Measurements from ENCODE around the gene ZNF526. TPM values are rescaled to one million over a fixed set of nuclear protein-coding genes. Genes with fewer than 3 reads are reported as not detected.

The ZNF526 gene
- 4.1 TPM for total RNA-seq

- peak; percentile 98 to 99 for DNase-seq (ENCODE audit: low spot score in 2 of 2)
- FAIRE-seq: no peak
These were observed at the start of gene ZNF526 for GRCh38 chr19:42219812-42220750. ZNF526 (plus strand) TSS chr19:42220312; CDS start chr19:42224404, 4,092 bp downstream.

DNA sequence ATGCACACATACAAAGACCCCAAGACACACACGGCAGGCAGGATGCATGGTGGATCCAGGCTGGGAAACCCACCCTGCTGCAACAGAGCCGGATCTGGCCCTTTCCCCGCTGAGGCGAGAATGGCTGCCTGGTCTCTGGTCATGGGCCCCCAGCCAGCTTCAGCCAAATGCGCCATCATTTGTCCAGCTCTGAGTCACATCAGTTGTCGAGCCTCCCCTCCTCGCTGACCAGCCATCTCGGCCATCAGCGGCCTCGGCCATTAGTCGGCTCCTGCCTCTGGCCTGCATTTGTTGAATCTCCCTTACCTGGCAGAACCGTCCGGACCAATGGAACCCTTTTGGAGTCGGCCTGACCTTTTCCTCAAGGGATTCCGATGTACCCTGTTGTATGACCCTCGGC is 49.4 kb upstream of the ZNF526 start:
- no peak for DNase-seq (ENCODE audit: low spot score in 2 of 2)
- FAIRE-seq: no peak

- FAIRE-seq (no peak), DNase-seq (ENCODE audit: low spot score in 2 of 2) (no peak)
These were observed 47.9 kb upstream of the ZNF526 start for GRCh38 chr19:42172261-42172660.

DNA sequence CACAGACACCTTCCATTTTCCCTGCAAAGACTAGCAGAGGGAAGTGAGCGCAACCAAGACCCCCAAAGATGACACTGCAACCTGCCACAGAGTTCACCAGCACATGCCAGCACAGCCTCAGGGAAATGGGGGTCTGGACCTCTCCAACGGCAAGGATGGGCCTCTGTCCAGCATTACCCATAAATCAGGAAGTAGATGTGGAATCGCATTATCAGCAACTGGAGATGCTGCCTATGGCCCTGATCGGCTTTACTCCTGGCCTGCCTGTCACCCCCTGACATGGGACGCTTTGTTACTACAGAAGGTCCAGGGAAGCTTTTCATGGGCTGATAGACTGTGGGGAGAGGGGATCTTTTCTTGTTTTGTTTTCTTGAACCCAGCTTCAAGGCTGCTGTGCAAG is 46.4 kb upstream of the ZNF526 start:
- FAIRE-seq (no peak), DNase-seq (ENCODE audit: low spot score in 2 of 2) (no peak)

GRCh38 chr19:42174188-42174587 is 45.9 kb upstream of the ZNF526 start:
- FAIRE-seq (no peak), DNase-seq (ENCODE audit: low spot score in 2 of 2) (no peak)

DNA sequence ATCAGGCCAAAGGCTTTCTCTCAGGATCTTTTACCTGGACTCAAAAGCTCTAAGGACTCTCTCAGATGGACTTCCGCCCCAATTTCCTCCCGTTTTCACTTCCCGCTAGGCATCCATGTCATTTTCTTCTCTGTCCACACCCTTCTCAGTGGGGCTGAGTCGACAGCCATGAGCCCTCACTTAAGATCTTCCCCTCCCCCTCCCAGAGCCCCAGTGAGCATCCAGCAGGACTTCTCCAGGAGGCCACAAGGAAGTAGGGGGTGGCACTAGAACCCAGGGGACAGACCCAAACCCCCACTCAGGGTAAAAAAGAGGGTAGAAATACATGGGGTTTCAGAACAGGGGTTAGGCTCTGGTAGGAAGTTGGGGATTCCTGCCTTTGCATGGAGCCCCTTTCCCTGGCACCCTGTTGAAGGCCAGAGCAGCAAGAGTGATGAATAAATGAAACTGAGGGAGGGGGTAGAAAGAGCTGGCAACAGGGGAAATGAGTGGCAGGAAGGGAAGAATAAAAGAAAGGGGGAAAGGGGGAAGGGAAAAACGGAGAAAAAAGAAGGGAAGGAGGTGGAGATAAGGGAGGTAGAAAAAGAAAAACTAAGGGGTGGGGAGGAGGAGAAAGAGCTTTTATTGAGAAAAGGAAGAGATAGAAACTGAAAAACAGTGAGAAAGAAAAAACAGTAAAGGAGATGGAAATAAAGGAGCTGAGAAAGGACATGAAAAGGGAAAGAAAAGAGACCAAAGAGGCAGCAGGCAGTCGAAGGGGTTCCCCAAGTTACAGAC is 45.0 kb upstream of the ZNF526 start:
- no peak for DNase-seq (ENCODE audit: low spot score in 2 of 2)
- FAIRE-seq: no peak

DNA sequence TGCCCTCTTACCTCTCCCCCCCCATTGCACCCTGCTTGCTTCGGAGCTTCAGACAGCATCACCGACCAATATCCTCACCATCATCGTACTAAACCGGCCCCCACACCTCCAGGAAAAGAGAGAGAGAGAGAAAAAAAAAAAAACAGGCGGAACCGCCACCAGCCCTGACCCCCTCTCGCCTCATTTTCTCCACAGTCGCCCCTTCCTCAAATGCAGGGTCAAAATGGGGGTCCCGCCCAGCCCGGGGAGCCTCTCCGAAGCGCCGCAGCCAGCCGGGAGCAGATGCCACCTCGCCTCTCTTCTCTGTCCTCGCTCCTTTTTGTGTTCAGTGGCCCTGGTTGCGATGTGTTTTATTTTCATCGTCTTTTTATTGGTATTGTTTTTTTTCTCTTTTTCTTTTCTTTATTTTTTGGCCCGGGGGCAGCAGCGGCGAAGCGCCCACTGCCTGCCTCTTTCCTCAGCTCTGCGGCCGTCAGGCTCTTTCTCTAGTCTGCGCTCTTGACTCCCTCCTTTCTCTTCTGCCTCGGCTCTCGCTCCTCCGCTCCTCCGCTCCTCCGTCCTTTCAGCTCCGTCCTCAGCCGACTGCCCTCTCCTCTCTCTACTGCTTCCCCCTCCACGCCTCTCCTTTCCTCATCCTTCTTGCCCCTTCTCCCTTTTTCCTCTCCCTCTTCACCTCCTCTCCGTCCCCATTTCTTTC is 44.0 kb upstream of the ZNF526 start:
- FAIRE-seq (no peak), DNase-seq (ENCODE audit: low spot score in 2 of 2) (no peak)

- no peak for DNase-seq (ENCODE audit: low spot score in 2 of 2)
- no peak for FAIRE-seq
These were observed 43.5 kb upstream of the ZNF526 start for GRCh38 chr19:42176649-42176989.

DNA sequence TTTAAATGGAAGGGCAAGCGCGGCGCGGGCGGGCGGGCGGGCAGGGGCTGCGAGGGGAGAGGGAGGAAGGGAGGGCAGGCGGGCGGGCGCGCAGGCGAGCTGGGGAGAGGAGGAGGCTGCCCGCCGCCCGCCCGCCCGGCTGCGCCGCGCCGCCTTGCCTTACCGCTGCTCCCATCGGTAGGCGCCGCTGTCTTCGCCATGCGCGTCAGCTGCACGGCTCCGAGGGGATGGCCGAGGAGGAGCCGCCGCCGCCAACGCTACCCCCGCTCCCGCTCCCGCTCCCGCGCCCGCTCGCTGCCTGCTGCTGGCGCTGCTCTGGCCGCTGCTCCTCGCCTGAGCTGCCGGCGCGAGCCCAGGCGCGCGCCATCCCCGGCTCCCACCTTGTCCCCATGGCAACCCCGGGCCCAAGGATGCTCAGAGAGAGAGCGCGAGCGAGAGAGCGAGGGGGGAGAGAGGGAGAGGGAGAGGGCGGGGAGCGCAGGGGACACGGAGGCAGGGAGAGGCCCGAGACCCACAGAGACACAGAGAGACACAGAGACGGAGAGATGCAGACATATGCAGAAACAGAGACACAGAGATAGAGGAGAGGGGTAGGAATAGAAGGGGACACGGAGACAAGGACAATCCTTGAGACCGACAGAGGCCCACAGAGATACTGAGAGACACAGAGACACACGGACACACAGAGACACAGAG is 43.0 kb upstream of the ZNF526 start:
- DNase-seq (ENCODE audit: low spot score in 2 of 2): peak; percentile 74 to 83
- no peak for FAIRE-seq

- FAIRE-seq: no peak
- DNase-seq (ENCODE audit: low spot score in 2 of 2): no peak
These were observed 42.5 kb upstream of the ZNF526 start for GRCh38 chr19:42177686-42178019.

DNA sequence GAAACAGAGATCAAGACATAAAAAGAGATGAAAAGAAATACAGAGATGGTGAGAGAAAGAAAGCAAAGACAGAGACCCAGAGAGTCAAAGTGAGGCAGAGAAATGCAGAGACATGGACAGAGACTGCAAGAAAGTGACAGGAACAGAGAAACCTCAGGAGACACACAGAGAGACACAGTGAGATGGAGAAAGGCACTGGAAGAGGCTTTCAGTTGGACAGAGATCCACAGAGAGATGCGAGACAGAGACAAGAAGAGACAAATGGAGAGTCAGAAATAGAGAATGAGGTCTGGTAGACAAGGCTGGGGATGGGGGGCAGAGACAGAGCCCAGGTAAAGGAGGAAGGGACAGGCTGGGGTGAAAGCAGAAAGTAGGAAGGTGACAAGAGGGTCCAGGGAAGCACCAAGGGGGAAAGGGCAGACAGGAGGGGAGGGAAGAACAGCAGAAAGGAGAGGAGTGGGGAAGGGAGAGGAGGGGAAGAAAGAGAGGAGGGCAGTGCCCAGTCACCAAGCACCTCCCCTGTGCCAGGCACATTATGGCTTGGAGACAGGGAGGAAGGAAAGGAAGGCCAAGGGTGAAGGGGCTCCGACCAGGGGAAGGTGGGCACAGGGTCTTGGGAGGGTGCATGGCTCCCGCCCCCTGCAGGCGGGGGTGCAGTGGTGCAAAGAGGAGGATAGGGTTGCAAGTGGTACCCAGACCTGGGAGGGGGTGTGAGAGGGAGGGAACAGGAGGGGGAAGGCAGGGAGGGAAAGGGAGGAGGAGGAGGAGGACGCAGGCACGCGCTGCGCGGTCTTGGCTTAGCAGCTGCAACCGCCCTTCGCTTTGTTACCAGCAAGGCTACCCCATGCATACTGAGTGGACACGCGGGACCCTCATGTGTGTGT is 41.1 kb upstream of the ZNF526 start:
- no peak for FAIRE-seq
- DNase-seq (ENCODE audit: low spot score in 2 of 2): no peak

- peak in 1 of 2 donors; percentile 74 for DNase-seq (ENCODE audit: low spot score in 2 of 2)
- FAIRE-seq: no peak
These were observed 35.7 kb upstream of the ZNF526 start for GRCh38 chr19:42184401-42184861.

DNA sequence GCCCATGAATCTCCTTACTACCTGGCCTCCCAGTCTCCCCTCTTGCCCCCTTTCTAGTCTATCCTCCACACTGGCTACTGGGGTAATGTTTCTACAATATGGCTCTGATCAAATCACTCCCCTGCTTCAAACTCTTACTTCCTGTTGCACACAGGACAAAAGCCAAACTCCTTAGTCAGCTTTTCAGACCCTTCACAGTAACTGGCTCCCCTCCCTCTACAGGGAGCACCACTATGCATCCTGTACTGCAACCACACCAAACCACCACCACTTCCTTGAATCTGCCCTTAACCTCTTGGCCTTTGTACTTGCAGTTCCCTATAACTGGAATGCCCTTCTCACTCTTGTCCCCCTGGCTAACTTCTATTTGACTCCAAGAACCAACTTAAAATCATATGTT is 34.8 kb upstream of the ZNF526 start:
- FAIRE-seq (no peak), DNase-seq (ENCODE audit: low spot score in 2 of 2) (no peak)

- FAIRE-seq (no peak), DNase-seq (ENCODE audit: low spot score in 2 of 2) (no peak)
These were observed 31.4 kb upstream of the ZNF526 start for GRCh38 chr19:42188665-42189064.

DNA sequence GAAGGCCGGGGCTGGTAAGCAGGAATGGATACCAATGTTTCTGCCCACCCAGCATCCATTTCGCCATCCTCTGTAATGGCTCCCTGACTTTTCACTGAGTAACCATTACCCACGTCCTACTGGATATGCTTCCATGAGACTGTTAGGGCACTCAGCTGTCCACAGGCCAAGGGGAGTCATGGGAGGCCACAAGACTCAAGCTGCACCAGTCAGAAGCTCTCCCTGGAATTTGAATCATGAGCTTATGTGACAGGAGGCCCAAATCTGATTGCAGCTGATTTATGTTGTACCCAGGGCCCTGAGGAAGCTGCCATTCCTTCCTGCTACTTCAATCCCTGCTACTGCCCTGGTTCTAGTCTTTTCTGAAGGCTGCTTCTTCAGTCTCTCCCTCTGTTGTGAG is 31.0 kb upstream of the ZNF526 start:
- no peak for FAIRE-seq
- no peak for DNase-seq (ENCODE audit: low spot score in 2 of 2)

DNA sequence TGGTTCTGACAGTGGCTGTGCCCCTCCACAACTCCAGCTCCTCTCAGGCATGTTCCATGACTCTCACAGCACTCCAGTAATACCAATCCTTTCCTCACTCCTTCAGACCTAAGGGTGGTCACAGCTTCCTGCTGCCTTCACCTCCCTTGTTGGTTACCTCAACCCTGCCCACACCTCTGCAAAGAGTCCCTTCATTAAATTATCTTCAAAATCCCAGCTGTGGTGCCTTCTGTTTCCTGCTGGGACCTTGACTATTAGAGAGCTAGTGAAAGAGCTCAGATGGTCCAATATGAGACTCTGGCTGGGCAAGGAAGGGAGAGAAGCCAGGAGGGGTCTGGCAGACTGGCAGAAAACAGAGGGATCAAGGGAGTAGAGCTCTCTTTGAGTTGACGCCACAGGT is 28.8 kb upstream of the ZNF526 start:
- DNase-seq (ENCODE audit: low spot score in 2 of 2) (no peak), FAIRE-seq (no peak)

DNA sequence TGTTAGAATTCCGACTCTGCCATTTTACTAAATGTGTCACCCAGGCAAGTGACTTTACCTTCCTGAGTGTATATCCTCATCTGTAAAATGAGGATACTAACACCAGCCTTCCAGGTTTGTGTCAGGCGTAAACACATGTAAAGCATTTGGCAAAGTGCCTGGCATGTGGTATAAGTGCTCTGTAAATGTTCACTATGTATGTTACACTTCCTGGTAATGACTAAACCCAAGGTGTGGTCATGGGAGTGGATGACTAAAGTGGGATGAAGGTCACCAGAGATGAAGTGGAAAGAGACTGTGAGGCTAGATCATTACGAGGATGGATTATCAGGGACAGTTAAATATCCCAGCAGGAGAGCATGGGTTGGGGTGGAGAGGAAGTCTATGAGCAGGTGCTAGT is 28.3 kb upstream of the ZNF526 start:
- no peak for FAIRE-seq

GRCh38 chr19:42193294-42193693 is 26.8 kb upstream of the ZNF526 start:
- DNase-seq (ENCODE audit: low spot score in 2 of 2) (no peak), FAIRE-seq (no peak)

More for the DNA sequence above, 28.3 kb upstream of the ZNF526 start:
- DNase-seq (ENCODE audit: low spot score in 2 of 2): no peak

GRCh38 chr19:42193706-42194105 is 26.4 kb upstream of the ZNF526 start:
- no peak for DNase-seq (ENCODE audit: low spot score in 2 of 2)
- no peak for FAIRE-seq
